ENCODE data around the gene WDR77.

WDR77 gene

GRCh38 chr1:111420377-111420776, 28.7 kb downstream of the WDR77 start:
- DNase-seq (ENCODE audit: low spot score) = no peak
- TF ChIP-seq, protein P1, sequence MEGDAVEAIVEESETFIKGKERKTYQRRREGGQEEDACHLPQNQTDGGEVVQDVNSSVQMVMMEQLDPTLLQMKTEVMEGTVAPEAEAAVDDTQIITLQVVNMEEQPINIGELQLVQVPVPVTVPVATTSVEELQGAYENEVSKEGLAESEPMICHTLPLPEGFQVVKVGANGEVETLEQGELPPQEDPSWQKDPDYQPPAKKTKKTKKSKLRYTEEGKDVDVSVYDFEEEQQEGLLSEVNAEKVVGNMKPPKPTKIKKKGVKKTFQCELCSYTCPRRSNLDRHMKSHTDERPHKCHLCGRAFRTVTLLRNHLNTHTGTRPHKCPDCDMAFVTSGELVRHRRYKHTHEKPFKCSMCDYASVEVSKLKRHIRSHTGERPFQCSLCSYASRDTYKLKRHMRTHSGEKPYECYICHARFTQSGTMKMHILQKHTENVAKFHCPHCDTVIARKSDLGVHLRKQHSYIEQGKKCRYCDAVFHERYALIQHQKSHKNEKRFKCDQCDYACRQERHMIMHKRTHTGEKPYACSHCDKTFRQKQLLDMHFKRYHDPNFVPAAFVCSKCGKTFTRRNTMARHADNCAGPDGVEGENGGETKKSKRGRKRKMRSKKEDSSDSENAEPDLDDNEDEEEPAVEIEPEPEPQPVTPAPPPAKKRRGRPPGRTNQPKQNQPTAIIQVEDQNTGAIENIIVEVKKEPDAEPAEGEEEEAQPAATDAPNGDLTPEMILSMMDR (IDR thresholded peaks at IDR 0.05) = no peak
- H3K4me3 ChIP-seq = no peak overlapping the region
- no peak overlapping the region for H3K27ac ChIP-seq

DNA sequence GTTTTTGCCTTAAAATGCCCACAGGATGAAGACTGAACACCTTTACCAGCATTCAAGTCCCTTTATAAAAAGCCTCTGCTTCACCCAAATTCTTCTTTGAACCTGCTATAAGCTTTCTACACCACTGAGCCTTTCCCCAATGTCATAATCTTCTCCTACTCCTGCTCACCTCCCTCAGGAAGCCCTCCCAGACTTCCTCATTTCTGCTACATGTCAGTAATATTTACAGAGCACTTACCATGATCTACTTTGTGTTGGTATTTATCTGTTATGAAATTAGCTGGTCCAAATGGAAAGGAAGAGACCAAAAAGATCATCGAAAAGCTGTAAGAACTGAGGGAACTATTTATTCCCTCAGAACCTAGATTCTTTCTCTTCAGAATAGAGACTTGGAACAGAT, 30.0 kb downstream of the WDR77 start:
- Histone ChIP-seq H3K27ac (no peak overlapping the region), H3K4me3 (no peak overlapping the region)
- no peak for DNase-seq (ENCODE audit: low spot score)
- TF ChIP-seq, protein P1 (IDR thresholded peaks at IDR 0.05) = no peak

- H3K4me3 ChIP-seq = no peak overlapping the region
- DNase-seq (ENCODE audit: low spot score) = no peak
- no peak overlapping the region for H3K27ac ChIP-seq
- TF ChIP-seq, protein P1 (IDR thresholded peaks at IDR 0.05) = no peak
These were observed 31.3 kb downstream of the WDR77 start for GRCh38 chr1:111417755-111418154.

GRCh38 chr1:111415461-111415860, 33.6 kb downstream of the WDR77 start:
- DNase-seq (ENCODE audit: low spot score) = no peak
- TF ChIP-seq, protein P1 (IDR thresholded peaks at IDR 0.05) = no peak
- no peak overlapping the region for H3K4me3 ChIP-seq
- H3K27ac ChIP-seq = no peak overlapping the region

DNA sequence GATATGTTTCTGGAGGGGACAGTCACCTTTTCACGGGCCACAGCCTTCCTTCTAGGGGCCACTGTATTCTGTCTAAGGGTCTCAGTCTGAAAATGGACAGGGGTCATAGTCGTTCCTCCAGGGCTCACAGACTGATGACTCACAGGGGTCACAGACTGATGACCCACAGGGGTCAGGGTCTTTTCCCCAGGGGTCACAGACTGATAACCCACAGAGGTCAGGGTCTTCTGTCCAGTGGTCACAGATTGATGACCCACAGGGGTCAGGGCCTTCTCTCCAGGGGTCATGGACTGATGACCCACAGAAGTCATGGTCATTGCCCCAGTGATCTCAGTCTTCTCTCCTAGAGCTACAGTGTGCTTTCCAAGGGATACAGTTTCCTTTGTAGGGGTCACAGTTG, 34.3 kb downstream of the WDR77 start:
- no peak overlapping the region for H3K4me3 ChIP-seq
- H3K27ac ChIP-seq = no peak overlapping the region
- TF ChIP-seq, protein P1 (IDR thresholded peaks at IDR 0.05) = no peak
- no peak for DNase-seq (ENCODE audit: low spot score)

DNA sequence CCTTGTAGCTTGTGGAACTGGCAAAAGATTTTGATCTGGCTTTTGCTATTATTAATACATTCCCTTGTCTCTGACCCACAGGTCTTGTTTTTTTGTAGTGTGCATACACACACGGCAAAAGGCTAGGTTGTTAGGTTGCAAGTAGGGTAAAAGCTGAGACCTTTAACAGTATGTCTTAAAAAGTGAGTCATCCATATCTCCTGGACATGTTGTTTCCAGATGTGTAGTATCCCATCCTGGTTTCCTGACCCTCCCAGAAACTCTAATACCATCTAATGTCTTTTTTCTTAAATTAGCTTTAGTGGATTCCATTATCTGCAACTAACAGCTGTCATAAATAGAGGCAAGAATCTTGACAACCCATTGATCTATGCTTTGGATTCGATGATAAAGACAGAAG, 36.2 kb downstream of the WDR77 start:
- no peak for DNase-seq (ENCODE audit: low spot score)
- Histone ChIP-seq H3K4me3 (no peak overlapping the region), H3K27ac (no peak overlapping the region)
- TF ChIP-seq, protein P1 (IDR thresholded peaks at IDR 0.05) = no peak

- Histone ChIP-seq H3K27ac (no peak overlapping the region), H3K4me3 (no peak overlapping the region)
- TF ChIP-seq, protein P1 (IDR thresholded peaks at IDR 0.05) = no peak
These were observed 41.8 kb downstream of the WDR77 start for GRCh38 chr1:111407301-111407700.

More at GRCh38 chr1:111407301-111407700, 41.8 kb downstream of the WDR77 start:
- no peak for DNase-seq (ENCODE audit: low spot score)
